GM10847 (cell line): ENCODE results near the gene F10.

Experiments used
- POLR2A ChIP-seq: IDR thresholded peaks from 2 replicates; pipeline ENCODE4 v1.6.1; 2011; ENCODE audit not compliant: insufficient read length; ENCODE audit errors: extremely low read depth

F10 gene

DNA sequence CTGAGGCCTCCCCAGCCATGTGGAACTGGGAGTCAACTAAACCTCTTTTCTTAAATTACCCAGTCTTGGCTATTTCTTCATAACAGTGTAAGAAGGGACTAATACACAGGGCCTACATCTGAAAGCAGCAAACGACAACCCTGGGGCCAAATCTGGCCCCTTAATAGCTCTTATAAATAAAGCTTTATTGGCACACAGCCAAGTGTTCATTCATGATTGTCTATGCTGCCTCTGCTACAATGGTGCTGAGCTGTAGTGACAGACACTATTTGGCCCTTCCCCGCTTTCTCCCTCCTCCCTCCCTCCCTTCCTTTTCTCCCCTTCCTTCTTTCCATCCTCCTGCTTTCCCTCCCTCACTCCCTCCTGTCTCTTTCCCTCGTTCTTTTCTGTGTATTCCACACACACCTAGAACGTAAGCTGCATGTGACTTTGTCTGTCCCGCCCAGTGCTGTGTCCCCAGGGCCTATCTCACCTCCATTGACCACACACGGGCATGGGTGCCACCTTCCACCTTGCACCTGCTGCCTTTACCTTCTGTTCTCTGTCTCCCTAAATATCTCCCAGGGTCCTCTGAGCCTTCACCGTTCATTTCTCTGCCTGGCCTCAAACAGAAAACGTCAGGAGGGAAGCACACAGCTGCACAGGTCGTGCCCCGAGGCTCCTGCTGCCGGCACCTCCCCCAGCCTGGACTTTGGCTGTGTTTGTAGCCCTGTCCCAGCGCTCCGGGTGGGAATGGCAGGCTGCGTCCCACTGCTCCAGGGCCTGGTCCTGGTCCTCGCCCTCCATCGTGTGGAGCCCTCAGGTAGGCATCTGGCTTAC, 35.5 kb downstream of the F10 start, which contains the start of gene PROZ:
PROZ (plus strand) TSS at position 720 of the 819 bp plus-strand sequence; CDS start at position 733, 13 bp downstream.
- no peak for TF ChIP-seq POLR2A

DNA sequence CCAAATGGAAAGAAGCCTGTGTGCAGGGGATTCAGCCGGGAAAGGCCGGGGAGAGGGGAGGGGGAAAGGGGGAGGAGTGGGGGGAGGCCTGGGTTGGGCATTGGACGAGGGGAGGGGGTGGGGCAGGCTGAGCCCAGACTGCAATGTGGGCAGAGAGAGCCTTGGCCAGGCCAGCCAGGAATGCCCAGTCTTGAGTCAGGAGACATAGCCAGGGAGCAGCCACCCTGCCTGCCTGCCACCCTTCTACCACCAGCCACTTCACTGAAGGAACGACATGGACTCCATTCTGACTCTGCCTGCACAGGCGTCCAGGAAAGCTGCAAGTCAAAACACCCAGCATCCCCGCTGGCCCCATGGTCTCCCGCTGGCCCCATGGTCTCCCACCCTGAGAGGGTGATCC, 36.3 kb downstream of the F10 start:
- no peak for TF ChIP-seq POLR2A

DNA sequence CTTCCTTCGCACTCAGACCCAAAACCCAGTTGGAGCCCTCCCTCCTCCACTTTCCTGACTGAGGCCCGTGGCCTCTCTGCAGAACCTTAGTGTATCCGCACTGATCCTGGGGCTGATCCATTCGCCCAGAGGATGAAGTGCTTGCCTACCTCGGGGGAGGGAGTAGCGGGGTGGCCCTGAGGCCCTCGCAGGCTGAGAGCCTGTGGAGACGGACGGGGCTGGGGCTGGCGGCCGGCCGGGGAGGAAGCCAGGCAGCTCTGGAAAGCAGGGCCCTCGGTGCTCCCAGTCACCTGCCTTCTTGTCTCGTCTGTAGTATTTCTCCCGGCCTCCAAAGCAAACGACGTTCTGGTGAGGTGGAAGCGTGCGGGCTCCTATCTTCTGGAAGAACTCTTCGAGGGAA, 37.1 kb downstream of the F10 start:
- no peak for TF ChIP-seq POLR2A

DNA sequence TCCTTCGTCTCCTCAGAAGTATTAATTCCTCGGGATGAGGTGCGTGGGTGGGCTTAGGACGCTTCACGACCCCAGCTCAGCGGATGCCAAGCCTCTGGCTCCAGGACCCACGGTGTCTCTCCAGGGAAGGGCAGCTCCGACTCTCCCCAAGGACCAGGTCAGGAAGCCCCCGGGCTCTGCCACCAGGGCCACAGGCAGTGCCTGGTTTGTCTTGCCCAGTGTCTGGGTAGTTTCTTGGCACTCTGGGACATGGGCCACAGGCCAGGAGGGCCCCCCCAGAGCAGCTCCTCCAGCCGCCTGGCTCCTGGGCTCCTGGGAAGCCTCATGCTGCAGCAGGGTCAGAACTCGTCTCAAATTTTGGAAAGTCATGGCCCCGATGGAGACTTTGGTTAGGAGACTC, 38.4 kb downstream of the F10 start:
- TF ChIP-seq POLR2A, result no peak

DNA sequence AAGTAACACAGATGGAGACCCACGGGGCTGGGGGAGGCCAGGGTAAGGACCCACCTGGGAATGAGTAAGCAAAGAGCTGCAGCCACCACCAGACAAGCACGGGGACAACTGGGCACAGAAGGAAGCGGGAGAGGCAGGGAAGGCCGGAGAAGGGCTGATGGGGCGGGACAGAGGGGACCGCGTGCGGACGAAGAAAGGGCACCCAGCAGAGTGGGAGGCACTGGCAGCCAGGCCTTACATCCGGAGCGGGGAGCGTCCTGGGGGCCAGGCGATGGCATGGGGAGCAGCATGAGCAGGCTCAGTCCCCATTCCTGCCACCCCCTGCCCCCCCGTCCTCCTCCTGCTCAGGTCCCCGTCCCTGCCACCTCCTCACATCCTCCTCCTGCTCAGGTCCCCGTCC, 38.8 kb downstream of the F10 start:
- no peak for TF ChIP-seq POLR2A

DNA sequence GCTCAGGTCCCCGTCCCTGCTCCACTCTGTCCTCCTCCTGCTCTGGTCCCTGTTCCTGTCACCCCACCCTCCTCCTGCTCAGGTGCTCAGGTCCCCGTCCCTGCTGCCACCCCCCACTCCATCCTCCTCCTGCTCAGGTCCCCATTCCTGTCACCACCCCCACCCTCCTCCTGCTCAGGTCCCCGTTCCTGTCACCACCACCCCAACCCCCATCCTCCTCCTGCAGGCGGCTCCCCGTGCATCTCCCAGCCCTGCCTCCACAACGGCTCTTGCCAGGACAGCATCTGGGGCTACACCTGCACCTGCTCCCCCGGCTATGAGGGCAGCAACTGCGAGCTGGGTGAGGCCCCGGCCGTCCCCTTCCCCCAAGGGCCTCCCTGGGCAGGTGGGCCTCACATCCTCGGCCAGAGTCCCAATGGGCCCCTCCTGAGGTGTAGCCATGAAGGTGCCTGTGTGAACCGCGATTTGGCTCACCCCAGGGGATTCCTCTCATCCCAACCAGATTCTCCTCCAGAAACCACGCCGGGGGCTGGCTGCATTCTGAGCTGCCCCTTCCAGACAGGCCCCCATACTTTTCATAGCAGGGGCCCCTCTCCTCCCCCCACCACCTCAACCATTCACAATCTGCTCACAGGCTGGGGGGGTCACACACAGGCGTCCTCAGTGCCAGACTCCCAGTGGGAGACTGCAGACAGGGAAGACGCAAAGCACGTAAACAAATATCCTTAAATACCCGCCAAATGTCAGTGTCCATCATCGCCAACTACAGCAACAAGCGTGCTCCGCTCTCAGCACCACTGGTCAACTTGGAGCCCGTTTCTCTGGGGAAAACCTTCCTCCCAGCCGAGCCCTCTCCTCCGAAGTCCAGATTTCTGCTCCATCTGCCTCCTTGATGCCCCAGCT, 40.4 kb downstream of the F10 start:
- no peak for TF ChIP-seq POLR2A

DNA sequence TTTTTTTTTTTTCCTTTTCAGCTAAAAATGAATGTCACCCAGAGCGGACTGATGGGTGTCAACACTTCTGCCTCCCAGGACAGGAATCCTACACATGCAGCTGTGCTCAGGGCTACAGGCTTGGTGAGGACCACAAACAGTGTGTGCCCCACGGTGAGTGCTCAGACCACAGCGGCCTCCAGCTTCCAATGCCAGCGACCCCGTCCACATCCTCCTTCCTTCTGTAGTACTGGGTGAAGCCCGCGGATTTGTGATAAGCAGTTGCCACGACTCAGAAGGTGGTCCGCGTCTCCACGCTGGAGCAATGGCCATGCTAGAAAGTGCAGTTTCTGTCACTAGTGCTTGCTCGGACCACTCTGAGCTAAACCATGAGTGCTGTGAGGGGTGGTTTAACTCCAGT, 41.9 kb downstream of the F10 start:
- no peak for TF ChIP-seq POLR2A

DNA sequence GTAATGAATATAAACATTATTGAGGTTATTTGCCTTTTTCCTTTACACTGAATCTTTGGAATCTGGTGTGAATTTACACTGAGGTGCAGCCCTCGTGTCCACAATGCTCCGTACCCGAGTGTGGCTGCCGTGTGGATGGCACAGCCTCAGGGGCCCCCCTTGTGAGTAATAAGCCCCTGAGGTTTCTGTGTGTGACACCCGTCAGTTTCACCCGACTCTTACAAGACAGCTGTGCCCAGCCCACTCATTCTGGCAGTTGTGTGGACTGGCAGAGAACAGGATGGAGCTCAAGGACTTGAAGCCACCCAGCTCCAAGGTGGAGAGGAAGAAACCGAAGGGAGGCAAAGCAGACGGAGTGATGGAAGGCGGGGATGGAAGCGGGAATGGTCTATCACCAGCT, 43.7 kb downstream of the F10 start:
- no peak for TF ChIP-seq POLR2A

DNA sequence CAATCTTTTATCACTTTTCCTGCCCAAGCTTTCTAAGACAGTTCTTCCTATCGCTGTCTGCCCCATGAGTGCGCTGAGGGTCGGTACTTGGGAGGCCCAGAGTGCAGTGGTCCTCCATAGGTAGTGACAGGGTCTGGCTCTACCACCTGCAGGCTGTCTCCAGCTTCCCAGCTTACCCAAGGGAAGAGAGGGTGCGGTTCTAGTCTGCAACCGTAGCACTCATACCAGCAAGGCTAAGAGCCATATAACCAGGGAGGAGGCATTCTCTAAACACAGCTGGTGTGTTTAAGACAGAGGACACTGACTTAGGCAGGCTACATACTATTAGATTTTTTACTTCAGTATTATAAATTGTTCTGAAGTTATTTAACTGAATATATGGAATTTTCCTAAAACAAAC, 44.1 kb downstream of the F10 start:
- TF ChIP-seq POLR2A, result no peak

DNA sequence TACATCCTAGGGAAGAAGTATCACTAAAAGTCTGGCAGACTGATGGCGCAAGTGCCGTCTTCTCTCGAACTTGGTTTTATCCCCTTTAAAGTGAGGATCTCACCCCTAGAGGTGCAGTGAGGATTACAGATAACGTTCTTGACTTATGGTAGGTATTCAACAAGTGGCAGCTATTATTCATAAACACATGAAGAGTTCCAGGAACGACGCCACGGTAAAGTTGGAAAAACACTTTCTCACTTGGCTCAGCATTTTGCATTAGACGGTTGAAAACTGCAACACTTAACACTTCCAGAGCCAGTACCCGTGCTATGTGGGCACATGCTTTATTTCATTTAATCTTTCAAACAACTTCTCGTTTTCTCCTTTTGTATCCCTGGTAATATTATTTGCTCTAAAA, 44.6 kb downstream of the F10 start:
- TF ChIP-seq POLR2A, result no peak

DNA sequence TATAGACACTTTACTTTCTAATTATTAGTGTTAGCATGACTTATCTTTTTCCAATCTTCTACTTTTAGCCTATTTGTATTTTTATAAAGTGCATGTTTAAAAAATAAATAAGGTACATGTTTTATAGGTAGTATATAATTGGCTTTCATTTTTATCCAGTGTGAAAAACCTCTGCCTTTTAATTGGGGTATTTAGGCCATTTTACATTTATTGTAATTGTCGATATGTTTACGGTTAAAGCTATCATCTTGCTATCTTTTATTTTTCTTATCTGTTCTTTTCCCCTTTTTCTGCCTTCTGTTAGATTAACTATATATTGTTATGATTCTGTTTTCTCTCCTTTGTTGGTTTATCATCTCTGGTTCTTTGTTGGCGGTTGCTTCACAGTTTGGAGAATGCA, 45.0 kb downstream of the F10 start:
- no peak for TF ChIP-seq POLR2A

DNA sequence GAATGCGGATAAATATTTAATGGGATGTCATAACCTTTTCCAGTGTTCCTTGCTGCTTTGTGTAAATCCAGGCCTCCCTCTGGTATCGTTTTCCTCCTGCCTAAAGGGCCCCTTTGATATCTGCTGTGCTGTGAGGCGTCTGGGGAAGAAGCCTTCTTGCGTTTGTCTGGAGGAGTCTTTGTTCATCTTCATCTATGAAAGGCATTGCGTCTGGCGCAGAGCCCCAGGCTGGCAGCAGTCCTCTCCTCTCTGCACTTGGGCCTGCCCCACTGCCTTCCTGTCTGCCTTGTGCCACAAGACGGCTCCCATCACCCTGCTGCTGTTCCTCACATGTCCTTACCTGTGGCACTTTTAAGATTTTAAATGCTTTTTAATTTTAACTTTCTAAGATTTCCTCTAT, 45.6 kb downstream of the F10 start:
- TF ChIP-seq POLR2A, result no peak

DNA sequence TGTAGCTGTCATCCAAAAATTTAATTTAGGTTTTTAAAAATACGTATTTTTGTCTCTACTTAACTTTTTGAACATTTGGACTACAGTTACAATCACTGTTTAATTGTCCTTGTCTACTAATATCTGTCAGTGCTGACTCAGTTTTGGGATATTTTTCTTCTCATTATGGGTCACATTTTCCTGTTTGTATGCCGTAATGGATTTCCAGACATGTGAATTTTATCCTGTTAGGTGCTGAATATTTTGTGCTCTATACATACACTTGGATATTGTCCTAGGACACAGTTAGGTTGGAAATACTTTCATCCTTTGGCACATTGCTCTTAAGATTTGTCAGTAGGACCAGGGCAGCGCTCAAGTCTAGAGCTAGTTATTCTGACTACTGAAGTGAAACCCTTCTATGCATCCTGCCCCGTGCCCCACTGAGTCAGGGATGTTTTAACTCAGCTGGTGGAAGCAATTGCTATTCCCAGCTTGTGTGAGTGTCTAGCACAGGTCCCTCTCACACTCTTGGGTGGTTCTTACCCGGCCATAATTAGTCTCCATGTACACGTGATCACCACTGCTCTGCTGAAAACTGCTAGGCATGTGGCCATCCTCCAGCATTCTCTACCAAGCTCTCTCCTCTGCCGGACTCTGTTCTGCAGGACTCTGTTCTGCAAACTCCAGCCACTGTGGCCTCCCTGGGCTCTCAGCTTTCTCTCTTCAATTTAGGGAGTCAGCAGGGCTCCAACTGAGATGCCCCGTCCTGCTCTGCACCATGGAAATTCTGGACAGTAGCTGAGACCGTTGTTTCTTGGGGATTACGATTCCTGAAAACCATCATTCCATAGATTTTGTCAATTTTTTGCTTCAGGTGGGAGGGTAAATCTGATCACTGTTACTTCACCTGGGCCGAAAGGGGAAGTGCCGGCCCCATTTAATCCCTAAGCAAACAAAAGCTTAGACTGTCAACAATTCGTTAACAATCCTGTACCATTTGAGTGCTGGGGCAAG, 47.0 kb downstream of the F10 start:
- no peak for TF ChIP-seq POLR2A

DNA sequence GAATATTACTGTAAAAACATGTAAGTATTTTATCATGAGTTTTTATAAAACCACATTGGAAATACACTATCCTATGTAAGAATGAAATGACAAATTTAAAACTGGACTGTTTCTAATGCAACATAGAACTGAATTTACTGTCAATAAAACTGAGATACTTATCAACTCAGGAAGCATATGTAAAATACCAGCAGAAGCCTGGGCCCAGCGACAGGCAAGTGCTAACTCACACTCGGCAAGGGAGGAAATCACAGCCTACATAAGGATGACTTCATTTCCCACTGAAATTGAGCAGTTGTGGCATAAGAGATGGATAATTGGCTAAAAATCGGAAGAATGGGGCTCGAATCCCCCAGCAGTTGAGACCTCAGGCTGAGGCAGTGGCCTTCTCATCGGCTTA, 47.9 kb downstream of the F10 start:
- no peak for TF ChIP-seq POLR2A
